Hepatocyte (in vitro differentiated cells): ENCODE measurements around the gene KANK4.

Experiments used
- EZH2 ChIP-seq: fragments of 200-600 bp; sonication (generic); IDR thresholded peaks from 2 replicates; pipeline ENCODE4 v1.6.1; 2016; ENCODE audit warnings: antibody characterized with exemption, mild to moderate bottlenecking, borderline replicate concordance
- EZH2phosphoT487 ChIP-seq: fragments of 200-600 bp; sonication (generic); IDR thresholded peaks from one replicate; pipeline ENCODE4 v1.6.1; 2018; ENCODE audit warnings: antibody characterized with exemption, mild to moderate bottlenecking, low read depth, moderate library complexity; ENCODE audit not compliant: unreplicated experiment, severe bottlenecking
- TF ChIP-seq, protein P1 (sequence below): fragments of 200-600 bp; sonication (generic); IDR thresholded peaks from 2 replicates; pipeline ENCODE4 v1.5.1; 2016; ENCODE audit warnings: antibody characterized with exemption, mild to moderate bottlenecking; ENCODE audit not compliant: poor library complexity

DNA sequence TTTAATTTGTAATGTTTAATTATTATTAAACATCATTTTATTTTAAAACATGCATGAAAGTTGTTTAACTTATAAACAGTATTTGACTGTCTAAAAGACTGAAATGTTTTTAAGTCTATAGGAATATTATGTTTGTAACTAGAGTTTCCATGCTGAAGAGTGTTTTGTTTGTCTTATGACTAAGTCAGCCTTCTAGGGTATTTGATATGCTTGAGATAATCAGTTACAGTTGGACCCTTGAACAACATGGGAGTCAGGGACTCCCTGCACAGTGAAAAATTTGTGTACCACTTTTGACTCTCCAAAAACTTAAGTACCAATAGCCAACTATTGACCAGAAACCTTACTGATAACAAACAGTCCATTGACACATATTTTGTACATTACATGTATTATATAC, 45.5 kb upstream of the KANK4 start:
- TF ChIP-seq, protein P1, sequence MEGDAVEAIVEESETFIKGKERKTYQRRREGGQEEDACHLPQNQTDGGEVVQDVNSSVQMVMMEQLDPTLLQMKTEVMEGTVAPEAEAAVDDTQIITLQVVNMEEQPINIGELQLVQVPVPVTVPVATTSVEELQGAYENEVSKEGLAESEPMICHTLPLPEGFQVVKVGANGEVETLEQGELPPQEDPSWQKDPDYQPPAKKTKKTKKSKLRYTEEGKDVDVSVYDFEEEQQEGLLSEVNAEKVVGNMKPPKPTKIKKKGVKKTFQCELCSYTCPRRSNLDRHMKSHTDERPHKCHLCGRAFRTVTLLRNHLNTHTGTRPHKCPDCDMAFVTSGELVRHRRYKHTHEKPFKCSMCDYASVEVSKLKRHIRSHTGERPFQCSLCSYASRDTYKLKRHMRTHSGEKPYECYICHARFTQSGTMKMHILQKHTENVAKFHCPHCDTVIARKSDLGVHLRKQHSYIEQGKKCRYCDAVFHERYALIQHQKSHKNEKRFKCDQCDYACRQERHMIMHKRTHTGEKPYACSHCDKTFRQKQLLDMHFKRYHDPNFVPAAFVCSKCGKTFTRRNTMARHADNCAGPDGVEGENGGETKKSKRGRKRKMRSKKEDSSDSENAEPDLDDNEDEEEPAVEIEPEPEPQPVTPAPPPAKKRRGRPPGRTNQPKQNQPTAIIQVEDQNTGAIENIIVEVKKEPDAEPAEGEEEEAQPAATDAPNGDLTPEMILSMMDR = no peak
- TF ChIP-seq EZH2phosphoT487 (no peak), EZH2 (no peak)
